ENCODE data around the gene EPB41L4A. TPM values are rescaled to one million over a fixed set of nuclear protein-coding genes. Genes with fewer than 3 reads are reported as not detected.

Gene EPB41L4A
- polyA plus RNA-seq, 4 donors: 26.8 to 32.3 (median 27.9) TPM

- no peak for DNase-seq (ENCODE audit: low read depth in 4 of 4, low spot score in 2 of 4)
These were observed 62.7 kb downstream of the EPB41L4A start for GRCh38 chr5:112356178-112356956.

- no peak for DNase-seq (ENCODE audit: low read depth in 4 of 4, low spot score in 2 of 4)
These were observed 63.9 kb downstream of the EPB41L4A start for GRCh38 chr5:112355058-112355685.

- no peak for DNase-seq (ENCODE audit: low read depth in 4 of 4, low spot score in 2 of 4)
These were observed 65.4 kb downstream of the EPB41L4A start for GRCh38 chr5:112353678-112354077.

GRCh38 chr5:112351225-112351624 lies 67.9 kb downstream of the EPB41L4A start:
- no peak for DNase-seq (ENCODE audit: low read depth in 4 of 4, low spot score in 2 of 4)

GRCh38 chr5:112350626-112351025 lies 68.5 kb downstream of the EPB41L4A start:
- DNase-seq (ENCODE audit: low read depth in 4 of 4, low spot score in 2 of 4): no peak

- no peak for DNase-seq (ENCODE audit: low read depth in 4 of 4, low spot score in 2 of 4)
These were observed 69.7 kb downstream of the EPB41L4A start for GRCh38 chr5:112349371-112349770.

- no peak for DNase-seq (ENCODE audit: low read depth in 4 of 4, low spot score in 2 of 4)
These were observed 70.2 kb downstream of the EPB41L4A start for GRCh38 chr5:112348915-112349314.

- no peak for DNase-seq (ENCODE audit: low read depth in 4 of 4, low spot score in 2 of 4)
These were observed 70.7 kb downstream of the EPB41L4A start for GRCh38 chr5:112348387-112348786.

- DNase-seq (ENCODE audit: low read depth in 4 of 4, low spot score in 2 of 4): no peak
These were observed 72.5 kb downstream of the EPB41L4A start for GRCh38 chr5:112346411-112347044.

- no peak for DNase-seq (ENCODE audit: low read depth in 4 of 4, low spot score in 2 of 4)
These were observed 74.5 kb downstream of the EPB41L4A start for GRCh38 chr5:112344540-112344939.

- DNase-seq (ENCODE audit: low read depth in 4 of 4, low spot score in 2 of 4): no peak
These were observed 76.7 kb downstream of the EPB41L4A start for GRCh38 chr5:112342389-112342788.

- no peak for DNase-seq (ENCODE audit: low read depth in 4 of 4, low spot score in 2 of 4)
These were observed 79.3 kb downstream of the EPB41L4A start for GRCh38 chr5:112339761-112340160.

- no peak for DNase-seq (ENCODE audit: low read depth in 4 of 4, low spot score in 2 of 4)
These were observed 80.3 kb downstream of the EPB41L4A start for GRCh38 chr5:112338681-112339337.

GRCh38 chr5:112333331-112333781 lies 85.7 kb downstream of the EPB41L4A start:
- no peak for DNase-seq (ENCODE audit: low read depth in 4 of 4, low spot score in 2 of 4)

GRCh38 chr5:112331892-112332291 lies 87.2 kb downstream of the EPB41L4A start:
- DNase-seq (ENCODE audit: low read depth in 4 of 4, low spot score in 2 of 4): no peak

GRCh38 chr5:112329419-112330090 lies 89.5 kb downstream of the EPB41L4A start:
- DNase-seq (ENCODE audit: low read depth in 4 of 4, low spot score in 2 of 4): no peak

GRCh38 chr5:112323166-112323565 lies 95.9 kb downstream of the EPB41L4A start:
- no peak for DNase-seq (ENCODE audit: low read depth in 4 of 4, low spot score in 2 of 4)

GRCh38 chr5:112320408-112320807 lies 98.7 kb downstream of the EPB41L4A start:
- DNase-seq (ENCODE audit: low read depth in 4 of 4, low spot score in 2 of 4): no peak

- no peak for DNase-seq (ENCODE audit: low read depth in 4 of 4, low spot score in 2 of 4)
These were observed 100.7 kb downstream of the EPB41L4A start for GRCh38 chr5:112318346-112318745.

GRCh38 chr5:112317866-112318265 lies 101.2 kb downstream of the EPB41L4A start:
- DNase-seq (ENCODE audit: low read depth in 4 of 4, low spot score in 2 of 4): no peak

- no peak for DNase-seq (ENCODE audit: low read depth in 4 of 4, low spot score in 2 of 4)
These were observed 102.3 kb downstream of the EPB41L4A start for GRCh38 chr5:112316731-112317130.
